ENCODE results near the gene BPIFA2. TPM values are rescaled to one million over a fixed set of nuclear protein-coding genes. Genes with fewer than 3 reads are reported as not detected.

The BPIFA2 gene
- total RNA-seq, 2 experiments from 2014 or later = not detected

Other genes with a start within 250 kb of the BPIFA2 start
- gene SUN5, start 163.7 kb upstream of the BPIFA2 start, total RNA-seq = not detected
- not detected for gene BPIFB2, start 160.5 kb upstream of the BPIFA2 start, total RNA-seq
- gene BPIFB6, start 136.5 kb upstream of the BPIFA2 start, total RNA-seq = not detected
- gene BPIFB3, start 114.3 kb upstream of the BPIFA2 start, total RNA-seq = not detected
- not detected for gene BPIFB4, start 88.5 kb upstream of the BPIFA2 start, total RNA-seq
- not detected for gene BPIFA3, start 49.2 kb downstream of the BPIFA2 start, total RNA-seq
- not detected for gene BPIFA1, start 67.8 kb downstream of the BPIFA2 start, total RNA-seq
- gene BPIFB1, start 115.1 kb downstream of the BPIFA2 start, total RNA-seq = not detected
- 10 to 100 TPM; 30.2 to 33.3 TPM for gene CDK5RAP1, start 233.4 kb downstream of the BPIFA2 start, total RNA-seq

Data from activated CD4-positive, alpha-beta memory T cell treated with anti-CD3 and anti-CD28 coated beads, Interleukin-2, amount 10 ng/mL, durations not matched to agents 7 days and 5 days (primary cell).